GM10248 (cell line): ENCODE data around the gene BICDL2.
"Not testable (repeated sequence)": the region's sequence is repeated elsewhere in the genome, so short reads cannot be mapped to it uniquely, and the experiment has no call there.

ENCODE experiments used
- CTCF ChIA-PET: fragments of 300-600 bp; sonication (Branson Sonifier 250); formaldehyde crosslinking; extraction: SDS; loops from one replicate; lab custom pipeline; 2021; ENCODE audit warnings: antibody characterized with exemption; lab: Yijun Ruan, JAX
- POLR2A ChIA-PET: fragments of 350-650 bp; sonication (Branson Sonifier 250); formaldehyde crosslinking; extraction: SDS; loops from one replicate; lab custom pipeline; 2020; ENCODE audit warnings: antibody characterized with exemption; lab: Yijun Ruan, JAX
- DNase-seq: peaks from one replicate; pipeline ENCODE4 v3.0.0; 2012; ENCODE audit errors: extremely low spot score
- TF ChIP-seq, protein P1 (sequence below): IDR thresholded peaks from 2 replicates; pipeline ENCODE4 v1.5.1; 2012; ENCODE audit warnings: mild to moderate bottlenecking, low read depth; ENCODE audit errors: extremely low read depth, missing control alignments, control extremely low read depth

Gene BICDL2

DNA sequence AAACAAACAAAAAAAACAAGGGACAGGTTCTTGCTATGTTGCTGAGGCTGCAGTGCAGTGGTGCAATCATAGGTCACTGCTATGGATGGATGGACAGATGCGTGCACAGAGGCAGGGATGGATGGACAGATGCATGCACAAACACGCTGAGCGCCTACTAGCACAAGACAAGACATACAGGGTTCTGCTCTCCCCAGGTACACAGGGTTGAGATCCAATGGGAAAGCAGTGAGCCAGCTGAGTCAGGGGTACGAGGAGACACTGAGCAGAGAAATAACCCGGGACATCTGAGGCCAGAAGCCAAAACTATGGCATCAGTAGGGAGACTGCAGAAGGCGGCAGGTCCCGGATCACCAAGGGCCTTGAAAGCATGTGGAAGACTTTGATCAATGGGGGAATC, 34.9 kb upstream of the BICDL2 start:
- ChIA-PET POLR2A (no interaction called here), CTCF (interaction anchor here (1.2 kb wide), 1 partner anchor 58 kb away, joined by 3 read pairs; no protein-coding TSS in a partner anchor)
- no peak for DNase-seq
- TF ChIP-seq, protein P1, sequence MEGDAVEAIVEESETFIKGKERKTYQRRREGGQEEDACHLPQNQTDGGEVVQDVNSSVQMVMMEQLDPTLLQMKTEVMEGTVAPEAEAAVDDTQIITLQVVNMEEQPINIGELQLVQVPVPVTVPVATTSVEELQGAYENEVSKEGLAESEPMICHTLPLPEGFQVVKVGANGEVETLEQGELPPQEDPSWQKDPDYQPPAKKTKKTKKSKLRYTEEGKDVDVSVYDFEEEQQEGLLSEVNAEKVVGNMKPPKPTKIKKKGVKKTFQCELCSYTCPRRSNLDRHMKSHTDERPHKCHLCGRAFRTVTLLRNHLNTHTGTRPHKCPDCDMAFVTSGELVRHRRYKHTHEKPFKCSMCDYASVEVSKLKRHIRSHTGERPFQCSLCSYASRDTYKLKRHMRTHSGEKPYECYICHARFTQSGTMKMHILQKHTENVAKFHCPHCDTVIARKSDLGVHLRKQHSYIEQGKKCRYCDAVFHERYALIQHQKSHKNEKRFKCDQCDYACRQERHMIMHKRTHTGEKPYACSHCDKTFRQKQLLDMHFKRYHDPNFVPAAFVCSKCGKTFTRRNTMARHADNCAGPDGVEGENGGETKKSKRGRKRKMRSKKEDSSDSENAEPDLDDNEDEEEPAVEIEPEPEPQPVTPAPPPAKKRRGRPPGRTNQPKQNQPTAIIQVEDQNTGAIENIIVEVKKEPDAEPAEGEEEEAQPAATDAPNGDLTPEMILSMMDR: no peak

DNA sequence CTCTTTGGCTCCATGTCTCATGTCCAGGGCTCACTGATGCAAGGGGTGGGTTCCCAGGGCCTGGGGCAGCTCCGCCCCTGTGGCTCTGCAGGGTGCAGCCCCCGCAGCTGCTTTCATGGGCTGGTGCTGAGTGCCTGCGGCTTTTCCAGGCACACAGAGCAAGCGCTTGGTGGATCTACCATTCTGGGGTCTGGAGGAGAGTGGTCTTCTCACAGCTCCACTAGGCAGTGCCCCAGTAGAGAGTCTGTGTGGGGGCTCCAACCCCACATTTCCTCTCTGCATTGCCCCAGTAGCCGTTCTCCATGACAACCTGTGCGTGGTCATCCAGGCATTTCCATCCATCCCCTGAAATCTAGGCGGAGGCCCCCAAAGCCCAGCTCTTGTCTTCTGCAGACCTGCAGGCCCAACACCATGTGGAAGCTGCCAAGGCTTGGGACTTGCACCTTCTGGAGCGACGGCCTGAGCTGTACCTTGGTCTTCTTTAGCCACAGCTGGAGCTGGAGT, 33.9 kb upstream of the BICDL2 start:
- CTCF ChIA-PET: interaction anchor here (0.9 to 1.5 kb wide), 4 partner anchors 12 to 59 kb away, joined by 3 to 6 read pairs (median 3); no protein-coding TSS in a partner anchor
- POLR2A ChIA-PET: no interaction called here

DNA sequence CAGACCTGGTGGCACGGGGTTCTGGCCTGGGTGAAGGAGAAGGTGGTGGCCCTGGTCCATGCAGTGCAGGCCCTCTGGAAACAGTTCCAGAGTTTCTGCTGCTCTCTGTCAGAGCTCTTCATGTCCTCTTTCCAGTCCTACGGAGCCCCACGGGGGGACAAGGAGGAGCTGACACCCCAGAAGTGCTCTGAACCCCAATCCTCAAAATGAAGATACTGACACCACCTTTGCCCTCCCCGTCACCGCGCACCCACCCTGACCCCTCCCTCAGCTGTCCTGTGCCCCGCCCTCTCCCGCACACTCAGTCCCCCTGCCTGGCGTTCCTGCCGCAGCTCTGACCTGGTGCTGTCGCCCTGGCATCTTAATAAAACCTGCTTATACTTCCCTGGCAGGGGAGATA, 32.4 kb upstream of the BICDL2 start:
- CTCF ChIA-PET: interaction anchor here (0.9 to 2.3 kb wide), 2 partner anchors 9 to 10 kb away, joined by 3 to 11 read pairs; no protein-coding TSS in a partner anchor
- POLR2A ChIA-PET, DNase-seq: not testable (repeated sequence)

More for the DNA sequence above, 33.9 kb upstream of the BICDL2 start:
- no peak for DNase-seq
- TF ChIP-seq, protein P1: no peak

DNA sequence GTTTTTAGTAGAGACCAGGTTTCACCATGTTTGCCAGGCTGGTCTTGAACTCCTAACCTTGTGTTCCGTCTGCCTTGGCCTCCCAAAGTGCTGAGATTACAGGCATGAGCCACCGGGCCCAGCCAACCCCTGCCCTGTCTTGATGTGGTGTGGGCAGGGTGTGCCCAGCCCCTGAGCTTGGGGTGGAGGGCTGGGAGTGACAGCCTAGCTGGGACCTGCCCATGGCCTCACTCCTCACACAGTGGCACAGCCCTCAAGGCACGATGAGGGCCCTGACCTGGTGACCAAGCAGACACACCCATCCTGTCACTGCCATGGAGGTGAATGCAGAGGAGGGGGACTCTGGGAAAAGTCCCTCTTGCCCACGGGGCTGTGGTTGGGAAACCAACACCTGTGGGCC, 31.7 kb upstream of the BICDL2 start:
- TF ChIP-seq, protein P1: no peak
- DNase-seq: no peak
- CTCF ChIA-PET: interaction anchor here (2.3 kb wide), 1 partner anchor 9 kb away, joined by 11 read pairs; no protein-coding TSS in a partner anchor
- POLR2A ChIA-PET: no interaction called here

DNA sequence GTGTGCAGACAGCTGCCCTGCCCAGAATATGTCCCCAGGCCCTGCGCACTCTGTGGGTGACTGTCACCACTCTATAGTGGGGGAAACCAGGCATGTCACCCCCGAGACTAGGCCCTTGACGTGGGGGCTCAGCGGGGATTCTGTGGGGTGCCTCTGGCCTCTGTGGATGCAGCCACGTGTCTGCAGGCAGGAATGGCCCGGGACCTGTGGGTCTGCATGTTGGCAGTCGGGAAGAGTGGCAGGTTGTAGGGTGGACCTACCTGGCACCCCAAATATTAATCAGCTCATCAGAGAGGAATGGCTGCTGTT, 29.6 kb upstream of the BICDL2 start:
- POLR2A ChIA-PET: interaction anchor here (0.8 kb wide), 1 partner anchor 8 kb away, joined by 3 read pairs; no protein-coding TSS in a partner anchor
- CTCF ChIA-PET: interaction anchor here (2.0 to 5.8 kb wide), 3 partner anchors 34 to 63 kb away, joined by 8 to 43 read pairs (median 20); no protein-coding TSS in a partner anchor
- no peak for DNase-seq
- TF ChIP-seq, protein P1: no peak

DNA sequence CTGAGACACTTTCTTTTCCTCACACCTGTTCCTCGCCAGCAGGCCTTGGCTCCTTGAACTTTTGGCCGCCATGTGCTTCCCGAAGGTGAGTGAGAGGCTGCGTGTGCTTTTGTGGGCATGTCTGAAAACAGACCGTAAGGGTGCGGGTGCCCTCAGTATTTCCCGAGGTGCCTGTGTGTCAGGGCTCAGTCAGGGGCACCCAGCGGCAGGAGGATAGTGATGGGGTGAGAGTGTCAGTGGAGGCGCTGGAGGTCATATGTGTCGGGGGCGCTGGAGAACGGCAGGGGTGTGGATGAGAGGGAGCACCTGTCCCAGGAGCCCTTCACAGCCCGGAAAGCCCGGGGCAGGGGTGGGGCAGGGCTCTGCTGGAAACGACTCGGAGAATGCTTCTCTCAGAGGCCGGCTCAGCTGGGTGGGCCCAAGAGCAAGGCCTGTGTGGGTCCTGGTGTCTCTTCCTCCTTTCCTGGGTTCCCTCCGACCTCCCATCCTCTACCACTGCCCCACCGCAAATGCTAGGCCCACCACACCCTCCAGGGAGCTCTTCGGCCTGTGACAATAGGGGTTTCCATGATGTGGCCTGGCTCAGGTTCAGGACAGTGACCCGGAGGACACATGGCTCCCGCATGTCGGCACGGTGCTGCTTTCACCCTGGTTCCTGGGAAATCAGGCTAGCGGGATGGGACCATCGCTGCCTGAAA, 29.1 kb upstream of the BICDL2 start:
- POLR2A ChIA-PET: no interaction called here

More for the DNA sequence above, 29.1 kb upstream of the BICDL2 start:
- TF ChIP-seq, protein P1: no peak
- no peak for DNase-seq
- CTCF ChIA-PET: interaction anchor here (0.9 to 5.8 kb wide), 5 partner anchors 10 to 64 kb away, joined by 3 to 43 read pairs (median 8); no protein-coding TSS in a partner anchor
